ENCODE results near the gene MKNK1. TPM values are rescaled to one million over a fixed set of nuclear protein-coding genes. Genes with fewer than 3 reads are reported as not detected.

Gene MKNK1
- total RNA-seq, 1 experiment from 2014 or later = 12.9 TPM

- no peaks in the 10 kb centered on the region; a peak in 2 of 5 replicates for H3K9me3 Mint-ChIP-seq
- Histone ChIP-seq H3K4me1 (ENCODE audit: insufficient read depth, low read length) (peaks cover 11% of the 10 kb centered on the region; the same call in 1 of the 2 replicates), H3K27ac (ENCODE audit: insufficient read length, low read depth, low read length) (no peak overlapping the region), H3T11ph (ENCODE audit: low read length) (no peak overlapping the region), H2BK5ac (ENCODE audit: insufficient read length, low read length) (no peak overlapping the region), H2AK5ac (ENCODE audit: insufficient read length, low read length) (no peak overlapping the region), H2BK12ac (ENCODE audit: insufficient read length, low read depth, low read length) (no peak overlapping the region), H4K5ac (ENCODE audit: insufficient read length, low read depth, low read length) (no peak overlapping the region), H3K27me3 (ENCODE audit: insufficient read depth, low read length) (peaks cover 6% of the 10 kb centered on the region; the same call in 1 of the 2 replicates), H2BK15ac (ENCODE audit: low read depth, low read length) (no peak overlapping the region), H3K23me2 (ENCODE audit: insufficient read length, low read depth, low read length, poor library complexity, severe bottlenecking) (no peaks in the 10 kb centered on the region), H3K4ac (ENCODE audit: low read depth, low read length) (no peak overlapping the region), H2AFZ (ENCODE audit: low read length) (no peak overlapping the region), H4K91ac (ENCODE audit: insufficient read length, low read depth, low read length) (no peak overlapping the region), H3K14ac (ENCODE audit: insufficient read depth, low read length) (no peak overlapping the region), H3K79me1 (ENCODE audit: insufficient read depth, low read depth, low read length, poor library complexity, severe bottlenecking) (no peaks in the 10 kb centered on the region), H3K9ac (ENCODE audit: extremely low read depth, insufficient read length, low read length) (no peak overlapping the region), H3K23ac (ENCODE audit: insufficient read length, low read depth, low read length) (no peak overlapping the region), H4K20me1 (ENCODE audit: control insufficient read depth, insufficient read depth, insufficient read length) (no peaks in the 10 kb centered on the region), H2BK120ac (ENCODE audit: low read depth, low read length, poor library complexity, severe bottlenecking) (no peak overlapping the region), H3K56ac (ENCODE audit: insufficient read length, low read depth, low read length) (no peak overlapping the region), H3K18ac (ENCODE audit: insufficient read length, low read depth, low read length) (no peak overlapping the region), H3K4me2 (ENCODE audit: insufficient read depth, insufficient read length, low read length) (no peak overlapping the region), H2BK20ac (ENCODE audit: low read depth, low read length, poor library complexity, severe bottlenecking) (no peak overlapping the region), H4K8ac (replicated peaks; ENCODE audit: insufficient read length, low read depth, low read length) (no peak overlapping the region), H3K79me2 (ENCODE audit: insufficient read depth, low read length) (no peaks in the 10 kb centered on the region), H3K9me3 (ENCODE audit: control insufficient read depth, low read depth, low read length) (no peaks in the 10 kb centered on the region)
- DNase-seq = no peak
- no peak overlapping the region for H3K4me3 Mint-ChIP-seq
- H3K27me3 Mint-ChIP-seq (ENCODE audit: low read depth) = peaks cover 77% of the 10 kb centered on the region
- peaks cover 75 to 84% of the 10 kb centered on the region in 2 experiments for H3K4me1 Mint-ChIP-seq
- no peak for TF ChIP-seq CTCF (conservative IDR thresholded peaks at IDR 0.05)
- no CpG with 5 or more reads among the region's 16 CpGs for WGBS (ENCODE audit: extremely low coverage, insufficient read length, low lambda C conversion rate)
- no peak overlapping the region for H3K27ac Mint-ChIP-seq
- H3K36me3 Mint-ChIP-seq (ENCODE audit: insufficient read depth in 1 of 3, low read depth in 3 of 3) = no peaks in the 10 kb centered on the region
Observed at GRCh38 chr1:46522184-46522968, 81.7 kb downstream of the MKNK1 start.

All from H9 (cell line).